ENCODE measurements around the gene PPTC7.
A peak's percentile ranks its signal among the peaks of the same experiment; 100 is the strongest.

PPTC7 gene

GRCh38 chr12:110543252-110543959, 39.7 kb downstream of the PPTC7 start:
- peaks cover 40% of the 10 kb centered on the region for H3K4me1 ChIP-seq (ENCODE audit: insufficient read depth, low read length)
- no peaks in the 10 kb centered on the region for H3K27me3 ChIP-seq (ENCODE audit: control insufficient read depth in 1 of 2, insufficient read depth in 2 of 2, low read length in 2 of 2)
- no peak overlapping the region for H3K9ac ChIP-seq (ENCODE audit: low read length)
- H3K4me3 ChIP-seq (ENCODE audit: low read depth in 1 of 2, low read length in 2 of 2) = peak overlapping the region in 1 of 2 donors; percentile 1
- no peaks in the 10 kb centered on the region for H3K9me3 ChIP-seq (ENCODE audit: low read length)
- H3K36me3 ChIP-seq (ENCODE audit: insufficient read depth, low read length) = peaks cover 10% of the 10 kb centered on the region
- peak overlapping the region; percentile 78 for H3K27ac ChIP-seq (ENCODE audit: low read depth, low read length)

GRCh38 chr12:110540048-110540447, 43.1 kb downstream of the PPTC7 start:
- H3K27ac ChIP-seq (ENCODE audit: low read depth, low read length) = no peak overlapping the region

DNA sequence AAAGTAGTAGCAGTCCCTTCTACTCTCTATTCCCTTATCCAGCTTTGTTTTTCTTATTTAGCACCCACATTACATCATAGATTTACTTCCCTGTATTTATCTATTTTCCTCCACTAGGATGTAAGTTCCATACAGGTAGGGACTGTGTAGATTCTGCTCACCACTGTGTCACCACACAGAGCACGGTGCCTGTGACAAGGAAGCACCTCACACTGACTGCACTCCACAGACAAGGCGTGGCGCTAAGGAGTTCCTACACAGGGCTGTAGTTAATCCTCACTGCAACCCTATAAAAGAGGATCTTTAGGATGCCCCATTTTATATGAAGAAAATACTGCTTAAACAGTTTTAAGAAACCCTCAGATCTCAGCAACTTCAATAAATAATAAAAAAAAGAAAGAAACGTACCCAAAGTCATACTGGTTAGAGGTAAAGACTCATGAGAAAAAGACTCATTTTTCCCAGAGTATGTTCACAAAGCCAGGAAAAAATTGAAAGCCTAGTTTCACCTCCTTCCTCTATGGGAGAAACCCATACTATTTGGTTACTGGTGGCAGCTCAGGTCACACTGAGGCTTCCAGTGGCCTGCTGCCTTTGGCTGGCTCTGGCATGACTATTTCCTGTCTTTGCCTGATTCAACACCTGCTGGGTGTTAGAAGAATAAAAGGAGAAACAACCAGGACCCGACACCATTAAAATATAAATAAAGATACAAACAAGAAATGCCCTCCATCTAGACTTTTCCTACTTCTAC, 44.1 kb downstream of the PPTC7 start:
- Histone ChIP-seq H3K36me3 (ENCODE audit: insufficient read depth, low read length) (peaks cover 30% of the 10 kb centered on the region), H3K9me3 (ENCODE audit: low read length) (no peaks in the 10 kb centered on the region), H3K27ac (ENCODE audit: low read depth, low read length) (no peak overlapping the region), H3K4me3 (ENCODE audit: low read depth in 1 of 2, low read length in 2 of 2) (no peak overlapping the region), H3K27me3 (ENCODE audit: control insufficient read depth in 1 of 2, insufficient read depth in 2 of 2, low read length in 2 of 2) (no peaks in the 10 kb centered on the region), H3K9ac (ENCODE audit: low read length) (no peak overlapping the region), H3K4me1 (ENCODE audit: insufficient read depth, low read length) (peaks cover 47% of the 10 kb centered on the region)

More at GRCh38 chr12:110540048-110540447, 43.1 kb downstream of the PPTC7 start:
- no peak overlapping the region for H3K9ac ChIP-seq (ENCODE audit: low read length)
- H3K27me3 ChIP-seq (ENCODE audit: control insufficient read depth in 1 of 2, insufficient read depth in 2 of 2, low read length in 2 of 2) = no peaks in the 10 kb centered on the region
- no peak overlapping the region for H3K4me3 ChIP-seq (ENCODE audit: low read depth in 1 of 2, low read length in 2 of 2)
- peaks cover 38% of the 10 kb centered on the region for H3K4me1 ChIP-seq (ENCODE audit: insufficient read depth, low read length)
- peaks cover 30% of the 10 kb centered on the region for H3K36me3 ChIP-seq (ENCODE audit: insufficient read depth, low read length)
- H3K9me3 ChIP-seq (ENCODE audit: low read length) = no peaks in the 10 kb centered on the region

- H3K4me3 ChIP-seq (ENCODE audit: low read depth in 1 of 2, low read length in 2 of 2) = peak overlapping the region in 1 of 2 donors; percentile 38
- H3K36me3 ChIP-seq (ENCODE audit: insufficient read depth, low read length) = peaks cover 30% of the 10 kb centered on the region
- H3K4me1 ChIP-seq (ENCODE audit: insufficient read depth, low read length) = peaks cover 42% of the 10 kb centered on the region
- no peaks in the 10 kb centered on the region for H3K27me3 ChIP-seq (ENCODE audit: control insufficient read depth in 1 of 2, insufficient read depth in 2 of 2, low read length in 2 of 2)
- H3K9me3 ChIP-seq (ENCODE audit: low read length) = no peaks in the 10 kb centered on the region
- peak overlapping the region; percentile 68 for H3K27ac ChIP-seq (ENCODE audit: low read depth, low read length)
- no peak overlapping the region for H3K9ac ChIP-seq (ENCODE audit: low read length)
Observed at GRCh38 chr12:110537605-110538409, 45.3 kb downstream of the PPTC7 start.

- Histone ChIP-seq H3K9me3 (ENCODE audit: low read length) (no peaks in the 10 kb centered on the region), H3K27ac (ENCODE audit: low read depth, low read length) (peak overlapping the region; percentile 68), H3K9ac (ENCODE audit: low read length) (no peak overlapping the region), H3K4me3 (ENCODE audit: low read depth in 1 of 2, low read length in 2 of 2) (peak overlapping the region in 1 of 2 donors; percentile 38), H3K4me1 (ENCODE audit: insufficient read depth, low read length) (peaks cover 47% of the 10 kb centered on the region), H3K27me3 (ENCODE audit: control insufficient read depth in 1 of 2, insufficient read depth in 2 of 2, low read length in 2 of 2) (no peaks in the 10 kb centered on the region), H3K36me3 (ENCODE audit: insufficient read depth, low read length) (peaks cover 30% of the 10 kb centered on the region)
Observed at GRCh38 chr12:110536834-110537604, 46.1 kb downstream of the PPTC7 start.

GRCh38 chr12:110534811-110535210, 48.3 kb downstream of the PPTC7 start:
- Histone ChIP-seq H3K4me1 (ENCODE audit: insufficient read depth, low read length) (peaks cover 60% of the 10 kb centered on the region), H3K9ac (ENCODE audit: low read length) (no peak overlapping the region), H3K27ac (ENCODE audit: low read depth, low read length) (peak overlapping the region; percentile 48), H3K36me3 (ENCODE audit: insufficient read depth, low read length) (peaks cover 30% of the 10 kb centered on the region), H3K4me3 (ENCODE audit: low read depth in 1 of 2, low read length in 2 of 2) (no peak overlapping the region), H3K9me3 (ENCODE audit: low read length) (no peaks in the 10 kb centered on the region), H3K27me3 (ENCODE audit: control insufficient read depth in 1 of 2, insufficient read depth in 2 of 2, low read length in 2 of 2) (no peaks in the 10 kb centered on the region)

GRCh38 chr12:110533607-110534006, 49.5 kb downstream of the PPTC7 start:
- peaks cover 22% of the 10 kb centered on the region for H3K36me3 ChIP-seq (ENCODE audit: insufficient read depth, low read length)
- no peak overlapping the region for H3K27ac ChIP-seq (ENCODE audit: low read depth, low read length)

DNA sequence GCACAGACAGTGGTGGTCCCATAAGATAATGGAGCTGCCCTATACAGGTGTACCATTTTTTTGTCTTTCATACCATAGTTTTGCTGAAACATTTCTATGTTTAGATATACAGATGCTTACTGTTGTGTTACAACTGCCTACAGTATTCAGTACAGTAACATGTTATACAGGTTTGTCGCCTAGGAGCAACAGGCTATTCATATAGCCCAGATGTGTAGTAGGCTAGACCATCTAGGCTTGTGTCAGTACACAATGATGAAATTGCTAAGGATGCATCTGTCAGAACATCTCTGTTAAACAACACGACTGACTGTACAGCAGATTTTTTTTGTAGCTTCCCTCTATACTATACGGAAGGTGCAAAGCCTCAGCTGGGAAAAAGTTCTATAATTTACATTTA, 50.5 kb downstream of the PPTC7 start:
- H3K9ac ChIP-seq (ENCODE audit: low read length) = no peak overlapping the region
- no peak overlapping the region for H3K4me3 ChIP-seq (ENCODE audit: low read depth in 1 of 2, low read length in 2 of 2)
- H3K4me1 ChIP-seq (ENCODE audit: insufficient read depth, low read length) = peaks cover 57% of the 10 kb centered on the region
- H3K27ac ChIP-seq (ENCODE audit: low read depth, low read length) = peak overlapping the region; percentile 24
- H3K36me3 ChIP-seq (ENCODE audit: insufficient read depth, low read length) = peaks cover 14% of the 10 kb centered on the region
- no peaks in the 10 kb centered on the region for H3K27me3 ChIP-seq (ENCODE audit: control insufficient read depth in 1 of 2, insufficient read depth in 2 of 2, low read length in 2 of 2)
- H3K9me3 ChIP-seq (ENCODE audit: low read length) = no peaks in the 10 kb centered on the region

More at GRCh38 chr12:110533607-110534006, 49.5 kb downstream of the PPTC7 start:
- H3K9me3 ChIP-seq (ENCODE audit: low read length) = no peaks in the 10 kb centered on the region
- H3K4me3 ChIP-seq (ENCODE audit: low read depth in 1 of 2, low read length in 2 of 2) = peak overlapping the region in 1 of 2 donors; percentile 16
- H3K4me1 ChIP-seq (ENCODE audit: insufficient read depth, low read length) = peaks cover 60% of the 10 kb centered on the region
- no peak overlapping the region for H3K9ac ChIP-seq (ENCODE audit: low read length)
- no peaks in the 10 kb centered on the region for H3K27me3 ChIP-seq (ENCODE audit: control insufficient read depth in 1 of 2, insufficient read depth in 2 of 2, low read length in 2 of 2)

- H3K4me1 ChIP-seq (ENCODE audit: insufficient read depth, low read length) = peaks cover 48% of the 10 kb centered on the region
Observed at GRCh38 chr12:110531741-110532333, 51.3 kb downstream of the PPTC7 start.

GRCh38 chr12:110530511-110530910, 52.6 kb downstream of the PPTC7 start:
- H3K4me1 ChIP-seq (ENCODE audit: insufficient read depth, low read length) = peaks cover 40% of the 10 kb centered on the region
- no peak overlapping the region for H3K9ac ChIP-seq (ENCODE audit: low read length)
- no peak overlapping the region for H3K4me3 ChIP-seq (ENCODE audit: low read depth in 1 of 2, low read length in 2 of 2)
- no peaks in the 10 kb centered on the region for H3K36me3 ChIP-seq (ENCODE audit: insufficient read depth, low read length)
- H3K27ac ChIP-seq (ENCODE audit: low read depth, low read length) = no peak overlapping the region
- no peaks in the 10 kb centered on the region for H3K27me3 ChIP-seq (ENCODE audit: control insufficient read depth in 1 of 2, insufficient read depth in 2 of 2, low read length in 2 of 2)
- H3K9me3 ChIP-seq (ENCODE audit: low read length) = no peaks in the 10 kb centered on the region

More at GRCh38 chr12:110531741-110532333, 51.3 kb downstream of the PPTC7 start:
- no peak overlapping the region for H3K9ac ChIP-seq (ENCODE audit: low read length)
- H3K27me3 ChIP-seq (ENCODE audit: control insufficient read depth in 1 of 2, insufficient read depth in 2 of 2, low read length in 2 of 2) = no peaks in the 10 kb centered on the region
- peak overlapping the region; percentile 73 for H3K27ac ChIP-seq (ENCODE audit: low read depth, low read length)
- H3K4me3 ChIP-seq (ENCODE audit: low read depth in 1 of 2, low read length in 2 of 2) = no peak overlapping the region
- H3K9me3 ChIP-seq (ENCODE audit: low read length) = no peaks in the 10 kb centered on the region
- peaks cover 8% of the 10 kb centered on the region for H3K36me3 ChIP-seq (ENCODE audit: insufficient read depth, low read length)
